H1 (cell line): Measurements from ENCODE around the gene EMX2. TPM values are rescaled to one million over a fixed set of nuclear protein-coding genes. Genes with fewer than 3 reads are reported as not detected.

Experiments
- CTCF ChIA-PET: fragments of 300-600 bp; sonication (Branson Sonifier 250); formaldehyde crosslinking; loops from one replicate; lab custom pipeline; 2021; ENCODE audit not compliant: partially characterized antibody; lab: Charles Lee
- POLR2A ChIA-PET: fragments of 300-600 bp; sonication (Branson Sonifier 250); formaldehyde crosslinking; loops from one replicate; lab custom pipeline; 2021; ENCODE audit warnings: inconsistent platforms; ENCODE audit not compliant: partially characterized antibody; lab: Charles Lee
- DNase-seq, 2 experiments: peaks; one replicate each; pipeline versions ENCODE4 v3.0.0 to v3.0.0-alpha.2; 2010 to 2022; ENCODE audit warnings: low spot score in 2 of 2, low read depth in 1 of 2, mixed read lengths in 1 of 2
- FAIRE-seq: peaks from 2 replicates; lab custom pipeline; 2011; peaks lifted over from hg19 to GRCh38; lab: Jason Lieb, UNC
- H2AFZ ChIP-seq: 2 replicates; pipeline ENCODE4 v1.8.1; 2012; ENCODE audit warnings: low read length, inconsistent platforms
- H2AK5ac ChIP-seq: 2 replicates; pipeline ENCODE4 v1.6.1; 2013; ENCODE audit warnings: low read depth, low read length
- H2BK120ac ChIP-seq: replicated peaks from 2 replicates; pipeline ENCODE3; 2013; ENCODE audit warnings: low read depth, low read length, inconsistent platforms
- H2BK12ac ChIP-seq: 2 replicates; pipeline ENCODE4 v1.6.1; 2013; ENCODE audit warnings: low read depth, low read length
- H2BK15ac ChIP-seq: 2 replicates; pipeline ENCODE4 v1.6.1; 2013; ENCODE audit warnings: low read length
- H2BK20ac ChIP-seq: 2 replicates; pipeline ENCODE4 v1.6.1; 2013; ENCODE audit warnings: low read length
- H2BK5ac ChIP-seq: 2 replicates; pipeline ENCODE4 v1.6.1; 2013; ENCODE audit warnings: low read depth, low read length
- H3K14ac ChIP-seq: 2 replicates; pipeline ENCODE4 v1.6.1; 2013; ENCODE audit warnings: inconsistent platforms; ENCODE audit not compliant: insufficient read length
- H3K18ac ChIP-seq: 2 replicates; pipeline ENCODE4 v1.6.1; 2013; ENCODE audit warnings: low read length; ENCODE audit errors: extremely low read depth
- H3K23ac ChIP-seq: 2 replicates; pipeline ENCODE4 v1.6.1; 2013; ENCODE audit warnings: inconsistent platforms; ENCODE audit not compliant: insufficient read length
- H3K23me2 ChIP-seq: 2 replicates; pipeline ENCODE4 v1.6.1; 2013; ENCODE audit warnings: low read depth, low read length
- H3K27ac ChIP-seq: 2 replicates; pipeline ENCODE4 v1.6.1; 2011; ENCODE audit warnings: low read depth, low read length, inconsistent platforms
- H3K27me3 ChIP-seq, 4 experiments: replicated peaks in 1 of 4; 1 replicate in 1 of 4; 2 replicates in 3 of 4; pipeline versions ENCODE4 v1.6.1 to v1.8.1; 2011 to 2013; ENCODE audit warnings: low read length in 3 of 4, mild to moderate bottlenecking in 3 of 4, inconsistent platforms in 2 of 4, mixed read lengths in 2 of 4, moderate library complexity in 1 of 4; ENCODE audit not compliant: control insufficient read depth in 3 of 4, insufficient read depth in 3 of 4; ENCODE audit errors: extremely low read depth in 1 of 4
- H3K36me3 ChIP-seq, 4 experiments: 2 replicates each; pipeline versions ENCODE4 v1.6.1 to v1.8.1; 2011 to 2013; ENCODE audit warnings: mild to moderate bottlenecking in 4 of 4, low read length in 3 of 4, moderate library complexity in 2 of 4, control low read depth in 1 of 4, inconsistent platforms in 1 of 4; ENCODE audit not compliant: insufficient read depth in 4 of 4, control insufficient read depth in 2 of 4
- H3K4ac ChIP-seq: replicated peaks from 2 replicates; pipeline ENCODE3; 2013; ENCODE audit warnings: low read length, low read depth, mixed read lengths, inconsistent platforms; ENCODE audit not compliant: insufficient read length
- H3K4me1 ChIP-seq, 4 experiments: replicated peaks in 1 of 4; 1 replicate in 1 of 4; 2 replicates in 3 of 4; pipeline versions ENCODE4 v1.6.1 to v1.8.1; 2011 to 2013; ENCODE audit warnings: low read length in 3 of 4, inconsistent platforms in 2 of 4, mixed read lengths in 1 of 4; ENCODE audit not compliant: insufficient read depth in 4 of 4, control insufficient read depth in 3 of 4
- H3K4me2 ChIP-seq, 2 experiments: 2 replicates each; pipeline versions ENCODE4 v1.6.1 to v1.8.1; 2011 to 2013; ENCODE audit warnings: low read depth in 2 of 2, low read length in 2 of 2, control low read depth in 1 of 2, inconsistent platforms in 1 of 2, mild to moderate bottlenecking in 1 of 2; ENCODE audit not compliant: insufficient read depth in 1 of 2
- H3K4me3 ChIP-seq, 4 experiments: fragments of 200-600, 300-600 bp in 1 of 4; sonication (generic), shearing (Covaris generic), sonication (Bioruptor Twin) in 1 of 4; 2 replicates each; pipeline versions ENCODE4 v1.5.1 to v1.8.1; 2011 to 2016; ENCODE audit warnings: low read length in 4 of 4, low read depth in 3 of 4, control low read depth in 2 of 4, inconsistent platforms in 2 of 4, mild to moderate bottlenecking in 2 of 4, mixed read lengths in 1 of 4, moderate library complexity in 1 of 4; ENCODE audit not compliant: insufficient read depth in 2 of 4; ENCODE audit errors: extremely low read depth in 1 of 4
- H3K56ac ChIP-seq: replicated peaks from 2 replicates; pipeline ENCODE3; 2013; ENCODE audit warnings: low read depth, mild to moderate bottlenecking, mixed read lengths, low read length, inconsistent platforms; ENCODE audit not compliant: insufficient read length
- H3K79me1 ChIP-seq: 2 replicates; pipeline ENCODE4 v1.6.1; 2013; ENCODE audit warnings: low read depth, low read length, control low read depth
- H3K79me2 ChIP-seq, 2 experiments: 2 replicates each; pipeline versions ENCODE4 v1.6.1 to v1.8.1; 2012 to 2013; ENCODE audit warnings: low read length in 2 of 2, mild to moderate bottlenecking in 2 of 2, inconsistent platforms in 1 of 2; ENCODE audit not compliant: insufficient read depth in 2 of 2, control insufficient read depth in 1 of 2
- H3K9ac ChIP-seq, 4 experiments: replicated peaks in 1 of 4; 1 replicate in 1 of 4; 2 replicates in 3 of 4; pipeline versions ENCODE4 v1.6.1 to v1.8.1; 2011 to 2013; ENCODE audit warnings: low read depth in 3 of 4, low read length in 3 of 4, control low read depth in 2 of 4, mild to moderate bottlenecking in 2 of 4, moderate library complexity in 2 of 4, inconsistent platforms in 1 of 4; ENCODE audit errors: extremely low read depth in 1 of 4
- H3K9me3 ChIP-seq, 2 experiments: 2 replicates each; pipeline versions ENCODE4 v1.6.1 to v1.8.1; 2012 to 2013; ENCODE audit warnings: mild to moderate bottlenecking in 2 of 2, moderate library complexity in 2 of 2, control low read depth in 1 of 2, inconsistent platforms in 1 of 2, low read depth in 1 of 2, low read length in 1 of 2, mixed read lengths in 1 of 2; ENCODE audit not compliant: insufficient read depth in 2 of 2
- H4K20me1 ChIP-seq, 2 experiments: replicated peaks in 1 of 2; 2 replicates each; pipeline versions ENCODE3 to v1.8.1; 2011 to 2013; ENCODE audit warnings: inconsistent platforms in 2 of 2, low read length in 2 of 2, mild to moderate bottlenecking in 1 of 2; ENCODE audit not compliant: insufficient read depth in 2 of 2, control insufficient read depth in 1 of 2
- H4K5ac ChIP-seq: 2 replicates; pipeline ENCODE4 v1.6.1; 2013; ENCODE audit warnings: low read length, low read depth, mixed read lengths, inconsistent platforms; ENCODE audit not compliant: insufficient read length
- H4K8ac ChIP-seq: 2 replicates; pipeline ENCODE4 v1.8.0; 2013; ENCODE audit warnings: mild to moderate bottlenecking, moderate library complexity, low read length, inconsistent platforms; ENCODE audit not compliant: insufficient read depth; ENCODE audit errors: extremely low read depth
- H4K91ac ChIP-seq: replicated peaks from 2 replicates; pipeline ENCODE3; 2013; ENCODE audit warnings: low read length, mixed read lengths, inconsistent platforms; ENCODE audit not compliant: insufficient read length
- BRCA1 ChIP-seq: IDR thresholded peaks from 2 replicates; pipeline ENCODE4 v1.6.1; 2012; ENCODE audit warnings: low read depth, low read length, improper control_type of control experiment
- CHD2 ChIP-seq: IDR thresholded peaks from 2 replicates; pipeline ENCODE4 v1.6.1; 2012; ENCODE audit warnings: low read length, improper control_type of control experiment
- EGR1 ChIP-seq: IDR thresholded peaks from 2 replicates; pipeline ENCODE4 v1.6.1; 2011; ENCODE audit warnings: low read depth, low read length, borderline replicate concordance
- NANOG ChIP-seq: IDR thresholded peaks from 2 replicates; pipeline ENCODE4 v1.6.1; 2011; ENCODE audit warnings: low read length, low read depth, mild to moderate bottlenecking, inconsistent platforms; ENCODE audit not compliant: insufficient read depth, poor library complexity, severe bottlenecking
- POLR2A ChIP-seq, 2 experiments: IDR thresholded peaks; 1 replicate in 1 of 2; 2 replicates in 1 of 2; pipeline ENCODE4 v1.6.1; 2011; ENCODE audit warnings: low read depth in 2 of 2, low read length in 2 of 2, mild to moderate bottlenecking in 2 of 2; ENCODE audit errors: control extremely low read depth in 1 of 2
- POLR2AphosphoS5 ChIP-seq: IDR thresholded peaks from 2 replicates; pipeline ENCODE4 v1.6.1; 2011; ENCODE audit warnings: low read depth, low read length
- SIRT6 ChIP-seq: IDR thresholded peaks from one replicate; pipeline ENCODE4 v1.7.1; 2012; ENCODE audit warnings: low read length, inconsistent platforms
- SUZ12 ChIP-seq: fragments of 200-600 bp; sonication (generic); IDR thresholded peaks from 2 replicates; pipeline ENCODE4 v1.6.1; 2012; ENCODE audit warnings: mild to moderate bottlenecking, inconsistent platforms, low read length, moderate library complexity, mixed read lengths
- TEAD4 ChIP-seq: IDR thresholded peaks from 2 replicates; pipeline ENCODE4 v1.6.1; 2012; ENCODE audit warnings: low read depth, low read length, inconsistent platforms, mixed read lengths
- YY1 ChIP-seq: IDR thresholded peaks from 2 replicates; pipeline ENCODE4 v1.6.1; 2011; ENCODE audit warnings: low read depth, mild to moderate bottlenecking, low read length
- WGBS, 2 experiments: shearing (Covaris generic) in 1 of 2; methylation state at CpG; one replicate each; pipeline versions ENCODE4 v1.1.6 to v1.1.7; 2013 to 2015; ENCODE audit warnings: low lambda C conversion rate in 2 of 2, mixed read lengths in 2 of 2, inconsistent platforms in 1 of 2, low coverage in 1 of 2, missing lambda C conversion rate in 1 of 2; ENCODE audit not compliant: insufficient replicate concordance in 2 of 2, insufficient coverage in 1 of 2, insufficient read length in 1 of 2; ENCODE audit errors: extremely low coverage in 1 of 2, missing lambda C conversion rate in 1 of 2; 5-methylcytosine and 5-hydroxymethylcytosine counted together
- polyA plus RNA-seq, 7 experiments: library from polyadenylated mRNA; depleted of rRNA in 3 of 7; stranded (reverse) in 5 of 7; unstranded in 2 of 7; fragments of >200 nt in 5 of 7; fragments of 200-250 nt in 2 of 7; gene quantifications; 1 replicate in 5 of 7; 2 replicates in 1 of 7; 4 replicates in 1 of 7; pipeline versions ENCODE4 v1.2.1 to v1.2.3, GENCODE V29; 2011 to 2013; ENCODE audit warnings: missing spikeins in 2 of 7, mixed read lengths in 2 of 7
- total RNA-seq: library from RNA; stranded (reverse); fragmentation: NEBNext Ultra II Directional; extraction: Animal tissue kit (Norgen Biotek cat#: 25700); gene quantifications from 2 replicates; pipeline ENCODE4 v1.2.1, GENCODE V29; 2021

EMX2 gene
- total and polyA plus RNA-seq, 2 of the 8 experiments (the other 6 are each of a cell fraction or from before 2014, with no cell fraction given) = not detected

- Histone ChIP-seq H3K4me1 (peaks cover 0 to 3% (median 0%) of the 10 kb centered on the region in 4 experiments; a peak in 2 of 7 replicates), H3K23ac (no peak overlapping the region), H4K20me1 (no peaks in the 10 kb centered on the region), H3K27me3 (no peaks in the 10 kb centered on the region; a peak in 3 of 7 replicates), H3K79me1 (no peaks in the 10 kb centered on the region), H2BK20ac (no peak overlapping the region), H3K27ac (no peak overlapping the region), H3K36me3 (no peaks in the 10 kb centered on the region), H2BK12ac (no peak overlapping the region), H4K91ac (no peak overlapping the region), H2AFZ (no peak overlapping the region), H2BK15ac (no peak overlapping the region), H3K9ac (no peak overlapping the region), H3K4ac (no peak overlapping the region), H3K23me2 (no peaks in the 10 kb centered on the region), H2AK5ac (no peak overlapping the region), H3K14ac (no peak overlapping the region), H2BK5ac (no peak overlapping the region), H2BK120ac (no peak overlapping the region), H4K8ac (no peak overlapping the region), H3K18ac (no peak overlapping the region), H3K79me2 (no peaks in the 10 kb centered on the region), H3K4me2 (no peak overlapping the region), H3K4me3 (no peak overlapping the region), H3K9me3 (no peaks in the 10 kb centered on the region), H3K56ac (no peak overlapping the region), H4K5ac (no peak overlapping the region)
- ChIA-PET CTCF (interaction anchor here (0.6 to 1.7 kb wide), 5 partner anchors 14 to 540 kb away, joined by 3 to 5 read pairs (median 4); no protein-coding TSS in a partner anchor), POLR2A (no interaction called here)
- DNase-seq = no peak
- WGBS, 2 experiments = 90% methylated on average over 3 of the region's 3 CpGs; no CpG with 5 or more reads in 1 of the 2 experiments
- no peak for FAIRE-seq
- TF ChIP-seq SIRT6 (no peak), POLR2AphosphoS5 (no peak), SUZ12 (no peak), TEAD4 (no peak), CHD2 (no peak), YY1 (no peak), POLR2A (IDR thresholded peaks at IDR 0.05; ENCODE audit: control extremely low read depth in 1 of 2, low read depth in 2 of 2, low read length in 2 of 2) (no peak), NANOG (no peak), BRCA1 (no peak), EGR1 (no peak)
These were observed 22.7 kb upstream of the EMX2 start for GRCh38 chr10:117519879-117520278.
